Activated effector memory CD4-positive, alpha-beta T cell treated with anti-CD3 and anti-CD28 coated beads, Interleukin-2, amount 50 U/mL, for 16 hours (primary cell): ENCODE measurements around the gene ZC3HAV1.
"Not testable (repeated sequence)": the region's sequence is repeated elsewhere in the genome, so short reads cannot be mapped to it uniquely, and the experiment has no call there.

Source experiments
- DNase-seq: peaks from one replicate; pipeline ENCODE4 v3.0.0-alpha.2; 2020

ZC3HAV1 gene

DNA sequence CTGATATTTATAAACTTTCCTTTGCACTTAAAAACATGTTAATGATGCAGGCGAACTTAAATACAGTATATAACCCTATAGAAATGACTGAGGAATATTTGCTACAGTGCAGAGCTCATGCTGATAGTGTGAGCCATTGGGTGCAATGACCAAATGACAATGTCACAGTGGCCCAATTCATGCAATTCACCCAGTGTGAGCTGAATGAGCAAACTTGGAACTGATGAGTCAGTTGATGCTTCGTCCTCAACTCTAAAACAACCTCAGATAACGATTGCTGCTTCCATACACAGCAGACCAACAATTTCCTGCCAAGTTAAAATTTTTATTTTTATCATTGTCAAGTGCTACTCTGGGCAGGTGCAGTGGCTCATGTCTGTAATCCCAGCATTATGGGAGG is 61.5 kb downstream of the ZC3HAV1 start:
- no peak for DNase-seq

DNA sequence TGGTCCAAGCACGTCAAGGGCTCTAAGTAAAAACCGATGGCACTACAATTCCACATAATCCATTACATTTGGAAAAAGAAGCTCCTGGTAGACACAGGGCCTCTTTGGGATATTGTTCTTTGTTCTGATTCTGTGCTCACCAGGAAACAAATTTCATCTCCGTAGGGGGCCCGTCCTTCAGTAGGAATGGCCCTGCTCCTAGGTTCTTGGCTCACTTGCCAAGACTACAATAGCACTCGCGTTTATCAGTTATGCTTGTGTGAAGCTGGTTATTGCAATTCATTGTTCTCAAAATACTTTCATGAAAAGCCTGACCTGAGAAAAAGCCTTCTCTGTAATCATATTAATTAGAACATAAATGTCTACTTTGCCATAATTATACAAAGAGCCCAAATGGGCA is 63.4 kb downstream of the ZC3HAV1 start:
- DNase-seq: no peak

DNA sequence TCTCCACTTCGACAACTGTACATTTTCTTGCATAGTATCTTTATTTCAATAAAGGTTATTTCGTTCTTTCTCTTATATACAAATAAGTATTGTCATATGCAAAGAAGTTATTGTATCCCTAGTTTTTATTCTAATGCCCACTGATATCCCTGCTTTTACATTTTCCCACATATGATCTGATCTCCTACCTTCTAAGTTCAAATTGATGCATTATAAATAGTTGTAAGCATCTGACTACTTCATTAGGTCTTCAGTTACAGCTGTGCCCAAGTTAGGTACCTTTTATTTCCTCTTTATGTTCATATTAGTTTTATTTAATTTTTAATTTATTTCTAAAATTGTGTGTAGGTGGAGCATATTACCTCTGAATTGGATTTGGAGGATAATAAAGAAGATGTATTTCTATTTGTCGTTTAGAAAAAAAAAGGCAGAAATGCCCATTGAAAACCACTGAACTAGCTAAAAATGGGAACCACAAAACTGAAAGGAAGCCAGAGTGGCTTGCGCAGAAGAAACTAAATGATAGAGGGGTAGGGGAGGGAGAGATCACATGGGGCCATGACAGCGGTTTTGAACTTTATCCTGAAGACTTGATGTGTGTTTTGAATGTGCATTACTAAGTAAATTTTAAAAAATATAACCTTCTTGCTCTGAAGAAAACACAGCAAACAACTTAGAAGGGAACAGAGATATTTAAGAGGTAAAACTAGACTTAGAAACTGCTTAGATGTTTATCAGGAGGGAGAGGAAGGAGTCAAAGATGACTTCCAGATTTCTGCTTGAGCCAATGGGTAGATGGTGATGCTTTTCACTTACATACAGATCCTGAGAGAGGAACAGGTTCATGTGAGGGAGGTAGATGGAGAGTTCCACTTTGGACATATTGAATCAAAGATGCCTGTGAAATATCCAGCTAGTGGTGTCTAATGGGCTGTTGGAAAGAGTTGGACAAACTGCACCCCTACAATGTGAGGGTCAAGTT is 64.4 kb downstream of the ZC3HAV1 start:
- DNase-seq: no peak

DNA sequence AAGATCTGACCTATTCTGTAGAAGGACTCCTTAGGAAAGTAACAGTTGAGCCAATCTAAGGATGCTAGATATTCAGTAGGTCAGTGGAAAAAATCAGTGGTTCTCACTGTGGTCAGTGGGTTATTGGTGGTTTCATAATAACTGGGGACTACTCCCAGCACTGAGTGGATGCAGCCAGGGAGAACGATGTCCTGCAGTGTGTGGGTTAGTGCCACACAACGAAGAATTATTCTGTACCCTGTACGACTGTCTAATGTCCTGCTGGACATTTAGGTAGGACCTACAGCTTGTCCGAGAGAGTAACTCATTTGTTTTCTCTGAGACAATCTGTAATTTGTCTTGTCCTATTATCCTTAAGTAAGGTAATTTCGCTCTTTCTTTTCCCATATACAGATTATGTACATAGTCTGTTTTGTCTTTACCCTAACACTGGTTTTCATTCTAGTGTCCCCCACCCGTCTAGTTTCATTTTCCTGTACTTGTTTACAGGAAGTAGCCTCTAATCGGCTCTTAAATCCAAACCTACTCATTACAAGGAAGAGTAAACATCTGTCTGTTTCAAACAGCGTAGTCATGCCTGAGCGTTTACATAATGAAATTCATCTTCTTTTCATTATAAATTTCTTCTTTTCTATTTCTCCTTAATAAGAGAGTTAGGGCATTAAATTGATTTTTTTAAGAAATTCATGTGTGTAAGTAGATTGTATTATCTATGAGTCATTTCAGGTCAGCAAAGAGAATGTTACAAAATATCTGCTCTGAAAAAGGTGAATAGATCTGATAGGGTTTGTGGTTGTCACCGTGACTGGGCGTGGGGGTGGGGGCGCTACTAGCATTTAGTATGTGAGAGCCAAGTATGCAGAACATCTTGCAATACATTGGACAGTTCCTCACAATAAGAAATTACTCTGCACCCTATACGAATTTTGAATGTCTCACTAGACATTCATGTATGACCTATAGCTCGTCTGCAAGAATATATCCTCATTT is 65.4 kb downstream of the ZC3HAV1 start:
- DNase-seq: peak; percentile 90

DNA sequence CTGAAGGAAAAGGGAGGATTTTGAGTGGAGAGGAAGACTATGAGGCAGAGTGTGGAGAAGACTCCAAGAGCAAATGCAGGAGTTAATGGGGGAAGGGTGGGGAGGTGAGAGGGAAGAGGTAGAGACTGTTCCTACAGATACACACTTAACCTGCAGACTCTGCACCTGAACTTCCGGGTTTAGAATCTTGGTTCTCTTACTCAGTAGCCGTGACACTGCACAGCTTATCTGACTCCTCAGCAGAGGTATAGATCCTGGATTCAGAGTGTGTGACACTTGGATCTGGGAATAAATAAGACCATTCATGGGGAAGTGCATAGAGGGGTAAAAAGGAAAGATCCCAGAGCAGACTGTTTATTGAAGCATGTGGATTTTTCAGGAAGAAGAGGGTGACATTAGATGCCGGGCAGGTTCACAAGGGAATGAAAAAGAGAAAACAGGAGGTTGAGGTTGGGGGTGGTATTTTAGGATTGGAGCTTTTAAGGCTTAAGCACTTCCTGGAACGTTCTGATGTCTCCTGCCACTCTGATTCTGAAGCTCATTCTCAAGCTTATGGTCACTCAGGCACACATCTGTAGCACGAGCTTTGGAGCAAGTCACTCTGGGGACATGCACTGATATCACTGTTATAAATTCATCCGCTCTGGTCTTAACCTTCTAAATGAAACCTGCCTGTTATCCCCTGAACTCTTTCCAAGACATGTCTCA is 68.0 kb downstream of the ZC3HAV1 start:
- DNase-seq: no peak

DNA sequence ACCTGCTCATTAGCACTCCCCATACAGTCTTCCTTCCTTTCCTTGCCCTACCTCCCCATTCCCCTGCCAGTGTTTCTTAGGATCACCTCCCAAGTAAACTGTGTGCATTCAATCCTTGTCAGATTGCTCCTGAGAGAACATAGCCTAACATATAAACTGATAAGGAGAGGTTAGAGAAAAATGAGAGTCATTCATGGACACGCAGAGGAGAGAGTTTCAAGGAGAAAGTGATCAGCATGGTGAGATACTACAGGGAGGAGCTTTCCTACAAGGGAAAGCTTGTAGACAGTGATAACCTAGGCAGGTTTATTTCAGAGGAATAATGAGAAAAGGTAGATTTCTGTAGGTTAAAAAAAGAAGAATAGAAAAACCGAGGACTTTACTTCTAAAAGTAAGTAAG is 70.8 kb downstream of the ZC3HAV1 start:
- DNase-seq: no peak

DNA sequence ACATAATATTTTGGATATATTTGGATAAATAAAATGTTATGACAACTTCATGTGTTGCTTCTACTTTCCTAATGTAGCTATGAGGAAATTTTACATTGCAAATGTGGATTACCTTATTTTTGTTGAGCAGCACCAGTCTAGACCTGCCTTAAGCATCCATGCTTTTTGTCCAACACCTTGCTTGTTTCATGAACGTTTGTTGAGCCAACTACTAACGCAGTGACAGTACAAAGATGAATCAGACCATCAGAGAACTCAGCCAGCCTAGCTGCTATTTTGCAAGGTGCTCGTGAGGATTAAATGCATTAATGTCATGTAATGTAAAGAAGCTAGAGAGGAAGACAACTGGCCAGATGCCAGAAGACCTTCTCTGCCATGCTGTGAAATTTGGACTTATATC is 72.6 kb downstream of the ZC3HAV1 start:
- DNase-seq: no peak

DNA sequence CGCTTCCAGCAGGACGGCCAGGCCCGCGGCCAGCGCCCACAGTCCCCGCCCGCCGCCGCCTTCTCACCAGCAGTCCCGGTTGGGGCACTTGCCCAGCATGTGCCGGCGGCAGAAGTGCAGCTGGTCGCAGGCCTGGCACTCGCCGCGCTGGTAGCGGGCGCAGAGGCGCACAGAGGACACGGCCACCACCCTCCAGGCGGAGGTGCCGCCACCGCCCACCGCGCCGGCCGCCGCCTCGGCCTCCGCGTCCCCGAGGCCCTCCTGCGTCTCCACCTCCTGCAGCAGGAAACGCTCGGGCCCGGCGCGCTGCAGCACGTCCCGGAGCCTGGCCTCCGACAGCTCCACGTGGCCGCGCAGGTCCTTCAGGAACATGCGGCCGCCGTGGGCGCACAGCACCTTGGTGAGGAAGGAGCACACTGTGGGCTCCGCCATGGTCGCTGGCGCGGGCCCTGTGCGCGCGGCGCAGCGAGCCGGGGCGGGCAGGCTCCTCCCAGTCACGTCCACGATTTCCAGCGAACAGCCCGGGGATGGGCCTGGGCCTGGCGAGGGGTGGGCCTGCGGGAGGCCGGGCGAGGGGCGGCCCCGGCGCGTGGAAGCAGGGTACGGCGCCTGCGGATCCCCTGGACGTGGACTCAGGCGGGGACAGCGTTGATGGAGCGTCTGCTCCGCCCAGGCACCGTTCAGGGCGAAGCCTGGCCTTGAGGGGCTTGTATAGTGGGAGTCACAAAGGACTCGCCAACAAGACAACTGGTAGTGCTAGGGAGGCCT is 73.8 kb downstream of the ZC3HAV1 start, which contains the start of gene ZC3HAV1L:
TSS of gene ZC3HAV1L (minus strand) at position 457 of the 768 bp plus-strand sequence. CDS start at position 432, 25 bp downstream.
- DNase-seq: peak; percentile 80

DNA sequence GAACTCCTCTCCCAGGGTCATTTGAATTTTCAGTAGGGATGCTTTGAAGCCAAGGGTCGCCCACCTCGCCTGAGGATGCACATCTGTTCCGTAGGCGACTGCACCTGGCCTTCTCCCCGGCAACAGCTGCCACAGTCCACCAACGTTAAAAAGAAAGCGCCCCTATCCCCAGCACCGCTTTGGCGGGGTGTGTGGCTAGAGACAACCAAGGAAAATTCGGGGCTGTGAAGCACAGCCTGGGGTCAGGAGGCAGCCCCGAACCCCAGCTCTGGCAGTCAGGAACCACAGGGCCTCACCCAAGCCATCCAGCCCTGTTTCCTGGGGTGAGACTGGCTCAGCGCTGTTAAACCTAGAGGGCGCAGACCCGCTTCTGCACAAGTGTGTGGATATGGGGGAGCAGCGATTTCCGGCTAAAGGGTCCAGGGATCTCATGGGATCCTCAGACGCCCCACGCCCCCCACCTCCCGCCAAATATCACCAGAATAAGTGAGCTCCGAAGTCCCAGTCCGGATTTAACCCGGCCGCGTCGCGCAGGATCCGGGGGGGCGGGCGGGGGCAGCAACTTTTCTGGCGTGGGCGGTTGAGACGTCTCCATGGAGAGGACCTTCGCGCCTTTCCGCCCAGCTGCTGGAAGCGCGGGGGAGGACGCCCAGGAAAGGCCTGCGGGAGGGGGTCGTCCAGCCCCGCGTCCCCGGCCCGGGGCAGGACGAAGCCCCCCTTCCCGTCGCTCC is 74.5 kb downstream of the ZC3HAV1 start:
- DNase-seq: peak; percentile 70

DNA sequence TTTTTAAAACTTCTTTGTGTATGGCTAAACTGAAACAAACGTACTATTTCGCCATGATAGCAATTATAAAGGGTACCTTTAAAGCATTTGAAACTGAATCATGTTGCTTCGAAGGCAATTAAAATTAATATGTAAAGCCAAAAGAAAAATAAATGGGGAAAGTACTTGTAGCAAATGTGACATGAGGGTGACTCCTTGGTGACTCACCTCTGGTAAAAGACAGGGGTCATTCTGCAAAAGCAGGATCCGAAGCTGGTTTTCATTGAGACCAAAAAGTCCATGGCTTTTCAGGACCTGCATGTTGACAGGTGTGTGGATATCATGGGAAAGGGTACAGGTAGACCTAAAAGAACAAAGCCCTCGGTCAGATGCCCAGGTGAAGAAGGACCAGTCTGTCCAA is 75.2 kb downstream of the ZC3HAV1 start:
- DNase-seq: no peak

DNA sequence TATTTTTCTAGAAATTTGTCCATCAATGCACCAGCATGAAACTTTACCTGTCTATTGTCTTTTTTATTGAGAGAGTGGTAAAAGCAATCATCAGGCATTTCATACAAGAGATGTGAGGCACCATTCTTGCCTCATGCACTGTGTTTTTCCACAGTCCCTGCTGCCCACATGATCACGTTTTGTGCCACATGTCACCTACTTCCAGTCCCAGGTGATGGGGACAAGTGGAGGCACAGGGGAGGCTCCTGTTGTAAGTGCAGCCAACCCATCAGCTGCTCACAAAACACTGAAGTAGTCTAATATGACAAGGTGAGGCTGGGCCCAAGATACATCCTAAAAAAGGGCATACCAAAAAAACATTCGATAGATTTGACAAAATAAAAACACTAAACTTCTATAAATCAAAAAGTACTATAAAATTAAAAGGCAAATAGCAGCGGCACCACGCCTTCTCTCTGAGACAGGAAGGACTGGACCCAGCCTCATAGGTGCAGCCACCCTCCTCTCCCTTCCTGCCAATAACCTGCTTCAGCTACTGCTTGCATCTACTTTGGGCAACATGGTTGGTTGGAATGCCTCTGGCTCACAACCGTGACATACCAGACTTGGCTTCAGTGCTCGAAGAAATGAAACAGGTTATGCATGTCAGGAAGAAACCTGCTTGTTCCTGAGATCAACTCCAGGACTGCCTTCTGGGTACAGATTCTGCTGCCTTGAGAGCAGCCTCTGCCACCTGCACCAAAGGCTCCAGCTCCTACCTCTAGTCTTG is 76.0 kb downstream of the ZC3HAV1 start:
- DNase-seq: no peak

DNA sequence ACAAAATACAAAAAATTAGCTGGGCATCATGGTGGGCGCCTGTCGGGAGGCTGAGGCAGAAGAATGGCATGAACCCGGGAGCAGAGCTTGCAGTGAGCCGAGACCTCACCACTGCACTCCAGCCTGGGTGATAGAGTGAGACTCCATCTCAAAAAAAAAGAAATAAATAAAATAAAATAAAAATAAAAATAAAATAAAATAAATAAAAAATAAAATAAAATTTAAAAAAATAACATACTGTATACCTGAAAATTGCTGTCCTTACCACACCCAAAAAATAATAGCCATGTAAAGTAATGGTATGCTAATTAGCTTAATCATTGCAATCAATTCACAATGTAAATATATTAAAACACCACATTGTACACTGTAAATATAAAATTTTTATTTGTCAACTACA is 77.0 kb downstream of the ZC3HAV1 start:
- no peak for DNase-seq

DNA sequence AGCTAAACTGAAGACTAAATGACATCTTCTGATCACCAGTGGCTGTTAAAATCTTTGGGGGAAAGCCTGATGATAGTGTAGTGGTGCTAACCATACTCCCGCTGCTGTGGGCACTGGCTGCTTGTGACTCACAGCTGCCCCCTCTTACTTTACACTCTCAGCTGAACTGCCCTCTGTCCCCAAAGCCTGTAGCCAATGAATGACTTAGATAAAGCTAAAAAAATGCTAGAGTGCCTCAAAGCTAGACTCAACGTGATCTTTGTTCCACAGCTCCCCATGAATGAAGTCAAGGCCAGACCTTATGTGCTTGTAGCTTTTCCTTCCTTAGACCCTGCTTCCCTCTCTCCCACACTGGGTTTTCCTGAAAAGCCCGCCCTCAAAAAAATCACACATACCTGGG is 80.2 kb downstream of the ZC3HAV1 start:
- no peak for DNase-seq

DNA sequence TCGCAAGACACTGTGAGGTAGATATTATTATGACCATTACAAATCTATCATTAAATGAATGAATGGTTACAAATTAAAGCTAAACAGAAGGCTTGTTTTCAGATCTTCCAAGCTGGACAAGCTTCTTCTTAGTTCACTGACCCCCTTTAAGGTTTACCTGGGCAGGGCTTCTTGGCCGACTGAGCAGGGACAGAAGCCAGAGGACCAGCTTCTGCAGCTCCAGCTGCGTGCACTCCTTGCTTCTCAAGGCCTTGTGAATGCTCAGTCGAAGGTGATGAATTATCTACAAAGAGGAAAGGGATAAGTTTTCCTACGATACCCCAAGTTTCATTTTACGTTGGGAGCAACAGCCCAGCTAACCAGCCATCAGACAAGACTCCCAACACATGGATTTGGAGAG is 83.0 kb downstream of the ZC3HAV1 start:
- DNase-seq: no peak

DNA sequence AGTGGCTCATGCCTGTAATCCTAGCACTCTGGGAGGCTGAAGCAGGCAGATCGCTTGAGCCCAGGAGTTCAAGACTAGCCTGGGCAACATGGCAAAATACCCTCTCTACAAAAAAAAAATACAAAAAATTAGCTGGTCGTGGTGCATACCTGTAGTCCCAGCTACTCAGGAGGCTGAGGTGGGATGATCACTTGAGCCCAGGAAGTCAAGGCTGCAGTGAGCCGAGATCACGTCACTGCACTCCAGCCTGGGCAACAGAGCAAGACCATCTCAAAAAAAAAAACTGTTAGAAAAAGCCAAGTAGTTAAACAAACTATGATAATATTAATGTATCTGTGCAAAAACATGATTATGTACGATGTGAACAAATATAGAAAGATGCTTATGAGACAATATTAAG is 83.7 kb downstream of the ZC3HAV1 start:
- not testable (repeated sequence) for DNase-seq

DNA sequence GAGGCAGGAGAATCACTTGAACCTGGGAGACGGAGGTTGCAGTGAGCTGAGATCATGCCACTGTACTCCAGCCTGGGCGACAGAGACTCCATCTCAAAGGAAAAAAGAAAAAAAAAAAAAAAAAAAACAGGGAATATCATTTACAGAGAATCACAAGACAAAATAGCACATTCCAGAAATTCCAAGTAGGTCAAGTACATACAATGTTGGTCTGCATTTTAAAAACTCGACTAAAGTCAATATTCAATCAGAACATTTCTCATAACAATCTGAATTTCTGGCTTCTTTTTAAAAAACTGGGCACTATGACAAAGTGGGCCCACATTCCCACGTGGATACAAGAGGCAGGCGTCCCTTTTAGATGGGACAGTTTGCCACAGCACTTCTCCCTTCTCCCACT is 86.4 kb downstream of the ZC3HAV1 start:
- DNase-seq: no peak

DNA sequence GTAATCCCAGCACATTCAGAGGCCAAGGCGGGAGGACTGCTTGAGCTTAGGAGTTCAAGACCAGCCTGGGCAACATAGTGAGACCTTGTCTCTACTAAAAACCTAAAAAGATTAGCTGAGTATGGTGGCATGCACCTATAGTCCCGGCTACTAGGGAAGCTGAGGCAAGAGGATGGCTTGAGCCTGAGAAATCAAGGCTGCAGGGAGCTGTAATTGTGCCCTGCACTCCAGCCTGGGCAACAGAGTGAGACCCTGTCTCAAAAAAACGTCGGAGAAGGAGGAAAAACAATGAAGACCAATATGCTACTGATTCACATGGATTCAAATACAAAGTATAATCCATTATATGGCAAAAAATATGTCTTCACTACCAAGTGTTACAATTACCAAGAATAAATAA is 87.2 kb downstream of the ZC3HAV1 start:
- DNase-seq: no peak

DNA sequence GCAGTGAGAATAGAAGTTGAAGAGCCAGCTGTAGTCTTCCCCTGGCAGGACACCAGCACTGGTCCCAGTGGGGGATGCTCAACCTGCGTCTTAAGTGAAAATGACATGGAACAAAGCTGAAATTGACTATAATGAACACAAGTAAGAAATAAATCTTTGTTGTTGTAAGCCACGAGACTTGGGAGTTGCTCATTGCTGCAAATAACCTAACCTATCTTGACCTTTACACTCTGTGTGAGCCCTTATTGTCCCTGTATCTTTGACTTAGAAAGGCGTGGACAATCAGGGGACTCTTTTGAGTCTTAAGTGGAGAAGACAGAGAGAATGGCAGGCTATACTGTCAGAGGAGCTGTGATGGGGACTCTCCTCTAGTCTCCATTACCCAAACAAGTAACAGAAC is 90.6 kb downstream of the ZC3HAV1 start:
- DNase-seq: no peak

DNA sequence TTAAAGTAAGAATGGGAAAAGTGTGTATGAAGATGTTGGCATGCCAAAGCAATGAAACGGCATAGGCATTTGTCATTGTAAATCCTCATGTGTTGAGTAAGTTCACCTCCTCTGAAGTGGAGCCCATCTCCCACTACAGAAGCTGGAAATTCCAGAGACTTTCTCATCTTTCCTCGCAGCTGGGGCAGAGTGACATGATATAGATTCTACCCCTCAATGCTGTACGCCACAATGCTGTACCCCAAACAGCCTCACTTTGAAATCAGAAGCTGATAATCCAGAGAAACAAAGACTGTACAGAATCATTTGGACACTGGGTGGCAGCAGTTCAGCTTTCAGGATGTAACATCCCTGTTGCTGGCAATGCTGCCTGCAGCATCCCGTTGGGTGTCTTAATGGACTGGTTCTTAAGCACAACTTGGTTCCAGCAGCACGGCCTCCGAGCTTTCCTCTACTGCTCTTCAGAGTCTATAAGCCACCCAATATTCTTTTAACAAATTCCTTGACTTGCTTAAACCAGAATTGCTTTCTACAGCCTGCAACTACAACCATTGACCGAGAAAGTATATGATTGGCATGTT is 92.5 kb downstream of the ZC3HAV1 start:
- DNase-seq: peak; percentile 81

DNA sequence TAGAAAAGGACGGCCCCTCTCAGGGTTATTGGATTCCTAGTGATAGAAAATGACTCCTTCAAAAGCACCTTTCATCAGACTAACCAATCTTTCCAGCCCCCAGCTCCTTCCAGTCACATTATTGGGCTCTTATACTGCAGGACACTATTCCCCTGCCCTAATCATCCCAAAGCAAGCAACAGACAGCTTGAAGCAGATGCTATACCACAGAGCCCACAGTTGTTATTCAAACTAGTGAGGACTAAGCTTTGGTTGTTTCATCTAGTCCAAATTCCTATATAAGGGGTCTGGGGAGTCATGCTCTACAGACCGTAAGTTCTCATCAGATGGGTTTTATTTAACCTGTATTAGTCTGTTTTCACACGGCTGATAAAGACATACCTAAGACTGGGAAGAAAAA is 98.1 kb downstream of the ZC3HAV1 start:
- no peak for DNase-seq
